ENCODE data around the gene CER1. TPM values are rescaled to one million over a fixed set of nuclear protein-coding genes. Genes with fewer than 3 reads are reported as not detected.

The CER1 gene
- polyA plus RNA-seq, 1 experiment: not detected

- TF ChIP-seq, protein P1, sequence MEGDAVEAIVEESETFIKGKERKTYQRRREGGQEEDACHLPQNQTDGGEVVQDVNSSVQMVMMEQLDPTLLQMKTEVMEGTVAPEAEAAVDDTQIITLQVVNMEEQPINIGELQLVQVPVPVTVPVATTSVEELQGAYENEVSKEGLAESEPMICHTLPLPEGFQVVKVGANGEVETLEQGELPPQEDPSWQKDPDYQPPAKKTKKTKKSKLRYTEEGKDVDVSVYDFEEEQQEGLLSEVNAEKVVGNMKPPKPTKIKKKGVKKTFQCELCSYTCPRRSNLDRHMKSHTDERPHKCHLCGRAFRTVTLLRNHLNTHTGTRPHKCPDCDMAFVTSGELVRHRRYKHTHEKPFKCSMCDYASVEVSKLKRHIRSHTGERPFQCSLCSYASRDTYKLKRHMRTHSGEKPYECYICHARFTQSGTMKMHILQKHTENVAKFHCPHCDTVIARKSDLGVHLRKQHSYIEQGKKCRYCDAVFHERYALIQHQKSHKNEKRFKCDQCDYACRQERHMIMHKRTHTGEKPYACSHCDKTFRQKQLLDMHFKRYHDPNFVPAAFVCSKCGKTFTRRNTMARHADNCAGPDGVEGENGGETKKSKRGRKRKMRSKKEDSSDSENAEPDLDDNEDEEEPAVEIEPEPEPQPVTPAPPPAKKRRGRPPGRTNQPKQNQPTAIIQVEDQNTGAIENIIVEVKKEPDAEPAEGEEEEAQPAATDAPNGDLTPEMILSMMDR (IDR thresholded peaks at IDR 0.05; ENCODE audit: low read depth, low read length): no peak
- H3K27me3 ChIP-seq (ENCODE audit: control insufficient read depth, insufficient read depth, low read length): no peaks in the 10 kb centered on the region
- H3K4me3 ChIP-seq (ENCODE audit: low read depth, low read length): no peak overlapping the region
- H3K27ac ChIP-seq (ENCODE audit: low read depth, low read length): no peak overlapping the region
- CTCF ChIA-PET: interaction anchor here (0.6 to 3.8 kb wide), 7 partner anchors 11 to 680 kb away, joined by 3 to 22 read pairs (median 4); no protein-coding TSS in a partner anchor
- H3K9me3 ChIP-seq (ENCODE audit: control insufficient read depth, insufficient read depth, low read length): no peaks in the 10 kb centered on the region
- no peak for DNase-seq (ENCODE audit: low read depth, low spot score)
- POLR2A ChIA-PET: no interaction called here
Observed at GRCh38 chr9:14766299-14766698, 43.8 kb upstream of the CER1 start.

- POLR2A ChIA-PET: no interaction called here
- CTCF ChIA-PET: no interaction called here
- DNase-seq (ENCODE audit: low read depth, low spot score): no peak
- H3K27me3 ChIP-seq (ENCODE audit: control insufficient read depth, insufficient read depth, low read length): no peaks in the 10 kb centered on the region
- no peak overlapping the region for H3K27ac ChIP-seq (ENCODE audit: low read depth, low read length)
- no peak overlapping the region for H3K4me3 ChIP-seq (ENCODE audit: low read depth, low read length)
- no peaks in the 10 kb centered on the region for H3K9me3 ChIP-seq (ENCODE audit: control insufficient read depth, insufficient read depth, low read length)
- TF ChIP-seq, protein P1 (IDR thresholded peaks at IDR 0.05; ENCODE audit: low read depth, low read length): no peak
Observed at GRCh38 chr9:14761584-14761983, 39.1 kb upstream of the CER1 start.

DNA sequence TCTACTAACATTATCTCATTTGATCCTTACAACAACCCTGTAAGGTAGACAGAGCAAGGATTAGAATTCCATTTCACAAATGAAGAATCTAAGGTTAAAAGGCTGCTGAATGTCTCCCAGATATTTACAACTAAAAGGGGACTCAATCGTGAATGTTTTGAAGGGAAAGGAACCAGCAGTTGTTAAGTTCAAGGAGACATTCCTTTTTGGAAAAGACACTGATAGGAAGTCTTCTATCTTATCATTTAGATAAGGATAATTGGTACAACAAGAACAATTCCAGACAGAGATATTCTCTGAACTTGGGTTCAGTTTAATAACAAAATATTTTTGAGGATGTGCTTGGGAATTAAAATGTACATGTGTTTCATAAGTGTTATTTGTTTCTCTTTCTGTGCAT lies 37.5 kb upstream of the CER1 start:
- no peak for DNase-seq (ENCODE audit: low read depth, low spot score)
- Histone ChIP-seq H3K9me3 (ENCODE audit: control insufficient read depth, insufficient read depth, low read length) (no peaks in the 10 kb centered on the region), H3K4me3 (ENCODE audit: low read depth, low read length) (no peak overlapping the region), H3K27ac (ENCODE audit: low read depth, low read length) (no peak overlapping the region), H3K27me3 (ENCODE audit: control insufficient read depth, insufficient read depth, low read length) (no peaks in the 10 kb centered on the region)
- ChIA-PET POLR2A (no interaction called here), CTCF (interaction anchor here (4.5 kb wide), 1 partner anchor 9 kb away, joined by 17 read pairs; no protein-coding TSS in a partner anchor)
- TF ChIP-seq, protein P1 (IDR thresholded peaks at IDR 0.05; ENCODE audit: low read depth, low read length): no peak

- peaks cover 3% of the 10 kb centered on the region for H3K27me3 ChIP-seq (ENCODE audit: control insufficient read depth, insufficient read depth, low read length)
- TF ChIP-seq, protein P1 (IDR thresholded peaks at IDR 0.05; ENCODE audit: low read depth, low read length): no peak
- no peak overlapping the region for H3K27ac ChIP-seq (ENCODE audit: low read depth, low read length)
- CTCF ChIA-PET: no interaction called here
- POLR2A ChIA-PET: no interaction called here
- DNase-seq (ENCODE audit: low read depth, low spot score): no peak
- H3K4me3 ChIP-seq (ENCODE audit: low read depth, low read length): no peak overlapping the region
- H3K9me3 ChIP-seq (ENCODE audit: control insufficient read depth, insufficient read depth, low read length): no peaks in the 10 kb centered on the region
Observed at GRCh38 chr9:14756291-14756690, 33.8 kb upstream of the CER1 start.

GRCh38 chr9:14752871-14753270 lies 30.3 kb upstream of the CER1 start:
- no peak overlapping the region for H3K4me3 ChIP-seq (ENCODE audit: low read depth, low read length)
- TF ChIP-seq, protein P1 (IDR thresholded peaks at IDR 0.05; ENCODE audit: low read depth, low read length): no peak
- no peak overlapping the region for H3K27ac ChIP-seq (ENCODE audit: low read depth, low read length)
- ChIA-PET POLR2A (no interaction called here), CTCF (no interaction called here)
- no peaks in the 10 kb centered on the region for H3K9me3 ChIP-seq (ENCODE audit: control insufficient read depth, insufficient read depth, low read length)
- H3K27me3 ChIP-seq (ENCODE audit: control insufficient read depth, insufficient read depth, low read length): peaks cover 3% of the 10 kb centered on the region
- no peak for DNase-seq (ENCODE audit: low read depth, low spot score)
